Lower leg skin (tissue), 4 donors: ENCODE data around the gene MIA2. TPM values are rescaled to one million over a fixed set of nuclear protein-coding genes. Genes with fewer than 3 reads are reported as not detected.

ENCODE experiments used
- DNase-seq, 2 donors: peaks; one replicate each; pipeline ENCODE4 v3.0.0-alpha.2; 2019; ENCODE audit warnings: low spot score in 2 of 2
- H3K4me3 ChIP-seq: fragments of 200-600 bp; sonication (generic); 2 replicates; pipeline ENCODE4 v1.5.1; 2017; ENCODE audit warnings: mild to moderate bottlenecking, low read depth; ENCODE audit not compliant: poor library complexity, severe bottlenecking
- CTCF ChIP-seq, 3 donors: fragments of 450-650 bp; IDR thresholded peaks; one replicate each; pipeline ENCODE4 v1.5.1; 2016; ENCODE audit warnings: antibody characterized with exemption in 3 of 3, mild to moderate bottlenecking in 3 of 3, moderate library complexity in 2 of 3
- POLR2A ChIP-seq, 2 donors: fragments of 450-650 bp; IDR thresholded peaks; one replicate each; pipeline ENCODE4 v1.6.1; 2016 to 2017; ENCODE audit warnings: antibody characterized with exemption in 2 of 2, mild to moderate bottlenecking in 1 of 2, moderate library complexity in 1 of 2
- WGBS, 2 donors: methylation state at CpG; one replicate each; pipeline ENCODE4 v1.1.5; 2018; 5-methylcytosine and 5-hydroxymethylcytosine counted together
- intact Hi-C: fragments of 100-400 bp; cut with DNase I; formaldehyde crosslinking; loops from one replicate; pipeline ENCODE4 v1.15.0; 2023; ENCODE audit warnings: low total_unique reads
- total RNA-seq, 4 donors: library from RNA; depleted of rRNA; stranded (reverse); fragments of >200 nt; gene quantifications; one replicate each; pipeline ENCODE4 v1.1.0, GENCODE V29; 2016

The MIA2 gene
- total RNA-seq, 4 donors from 2014 or later, result 14.0 to 19.5 (median 15.8) TPM

- H3K4me3 ChIP-seq, result peak overlapping the region; percentile 97
- WGBS, 2 donors, result 7 to 9% methylated on average over 19 of the region's 19 CpGs
- no peak for DNase-seq
- no peak for TF ChIP-seq POLR2A (IDR thresholded peaks at IDR 0.05)
- intact Hi-C loops, result loop anchor here (10.0 kb wide), 1 partner anchor 326 kb away; the partner anchor contains the start of gene SEC23A
These were observed 197.2 kb downstream of the MIA2 start for GRCh38 chr14:39430762-39431415.

GRCh38 chr14:39431416-39432178 lies 197.9 kb downstream of the MIA2 start:
- peak overlapping the region; percentile 97 for H3K4me3 ChIP-seq
- intact Hi-C loops, result loop anchor here (10.0 kb wide), 1 partner anchor 327 kb away; the partner anchor contains the start of gene SEC23A
- DNase-seq, result peak; percentile 34 to 91
- 0 to 1% methylated on average over 33 to 40 of the region's 81 CpGs for WGBS, 2 donors
- TF ChIP-seq POLR2A (IDR thresholded peaks at IDR 0.05), result peak in 1 of 2 donors; percentile 45
- peak in 1 of 3 donors; percentile 36 for TF ChIP-seq CTCF (IDR thresholded peaks at IDR 0.05)

- intact Hi-C loops, result loop anchor here (10.0 kb wide), 1 partner anchor 327 kb away; the partner anchor contains the start of gene SEC23A
- DNase-seq, result peak; percentile 96 to 99
- peak within 1 kb of the TSS; percentile 97 for H3K4me3 ChIP-seq
- TF ChIP-seq CTCF (IDR thresholded peaks at IDR 0.05) (peak in 1 of 3 donors; percentile 93), POLR2A (IDR thresholded peaks at IDR 0.05) (no peak)
- WGBS, 2 donors, result 0% methylated on average over 20 of the region's 47 CpGs; no CpG with 5 or more reads in 1 of the 2 donors
These were observed 198.5 kb downstream of the MIA2 start, which contains the start of gene FBXO33 for GRCh38 chr14:39432179-39432618. Gene FBXO33, minus strand, starts transcription at chr14:39432433. Its CDS starts 271 bp downstream, at chr14:39432162.

GRCh38 chr14:39432619-39433451 lies 199.1 kb downstream of the MIA2 start:
- peak; percentile 81 to 97 for DNase-seq
- peak overlapping the region; percentile 28 for H3K4me3 ChIP-seq
- intact Hi-C loops, result loop anchor here (10.0 kb wide), 1 partner anchor 328 kb away; the partner anchor contains the start of gene SEC23A
- WGBS, 2 donors, result 0% methylated on average over 25 to 30 of the region's 38 CpGs
- TF ChIP-seq POLR2A (IDR thresholded peaks at IDR 0.05) (no peak), CTCF (IDR thresholded peaks at IDR 0.05) (peak in 1 of 3 donors; percentile 10)

GRCh38 chr14:39433452-39433813 lies 199.7 kb downstream of the MIA2 start:
- no peak overlapping the region for H3K4me3 ChIP-seq
- 11 to 14% methylated on average over 8 of the region's 8 CpGs for WGBS, 2 donors
- no peak for TF ChIP-seq POLR2A (IDR thresholded peaks at IDR 0.05)
- TF ChIP-seq CTCF (IDR thresholded peaks at IDR 0.05), result no peak
- intact Hi-C loops, result loop anchor here (10.0 kb wide), 1 partner anchor 329 kb away; the partner anchor contains the start of gene SEC23A
- no peak for DNase-seq
